ENCODE data around the gene SH3GL1.

The SH3GL1 gene

GRCh38 chr19:4366666-4367335 is 33.5 kb downstream of the SH3GL1 start:
- no peak for FAIRE-seq
- no peak for DNase-seq (ENCODE audit: extremely low spot score, insufficient read length, low read depth)

- FAIRE-seq: no peak
- DNase-seq (ENCODE audit: extremely low spot score, insufficient read length, low read depth): no peak
These were observed 34.3 kb downstream of the SH3GL1 start for GRCh38 chr19:4365791-4366665.

- FAIRE-seq (no peak), DNase-seq (ENCODE audit: extremely low spot score, insufficient read length, low read depth) (no peak)
These were observed 35.0 kb downstream of the SH3GL1 start for GRCh38 chr19:4365341-4365740.

- FAIRE-seq (no peak), DNase-seq (ENCODE audit: extremely low spot score, insufficient read length, low read depth) (no peak)
These were observed 36.6 kb downstream of the SH3GL1 start for GRCh38 chr19:4363571-4364304.

GRCh38 chr19:4362831-4363545 is 37.4 kb downstream of the SH3GL1 start:
- DNase-seq (ENCODE audit: extremely low spot score, insufficient read length, low read depth) (no peak), FAIRE-seq (no peak)

GRCh38 chr19:4362101-4362828 is 38.1 kb downstream of the SH3GL1 start:
- DNase-seq (ENCODE audit: extremely low spot score, insufficient read length, low read depth) (no peak), FAIRE-seq (no peak)

GRCh38 chr19:4361152-4362046 is 38.9 kb downstream of the SH3GL1 start:
- DNase-seq (ENCODE audit: extremely low spot score, insufficient read length, low read depth) (no peak), FAIRE-seq (no peak)

- DNase-seq (ENCODE audit: extremely low spot score, insufficient read length, low read depth) (no peak), FAIRE-seq (no peak)
These were observed 39.7 kb downstream of the SH3GL1 start for GRCh38 chr19:4360641-4361151.

- FAIRE-seq (no peak), DNase-seq (ENCODE audit: extremely low spot score, insufficient read length, low read depth) (no peak)
These were observed 40.2 kb downstream of the SH3GL1 start for GRCh38 chr19:4360081-4360569.

GRCh38 chr19:4359627-4360000 is 40.7 kb downstream of the SH3GL1 start:
- DNase-seq (ENCODE audit: extremely low spot score, insufficient read length, low read depth) (no peak), FAIRE-seq (no peak)

GRCh38 chr19:4358709-4359626 is 41.4 kb downstream of the SH3GL1 start:
- DNase-seq (ENCODE audit: extremely low spot score, insufficient read length, low read depth): no peak
- no peak for FAIRE-seq

GRCh38 chr19:4357921-4358326 is 42.4 kb downstream of the SH3GL1 start:
- FAIRE-seq: no peak
- DNase-seq (ENCODE audit: extremely low spot score, insufficient read length, low read depth): no peak

- no peak for DNase-seq (ENCODE audit: extremely low spot score, insufficient read length, low read depth)
These were observed 43.1 kb downstream of the SH3GL1 start for GRCh38 chr19:4357095-4357797.

GRCh38 chr19:4354897-4355296 is 45.5 kb downstream of the SH3GL1 start:
- no peak for FAIRE-seq
- no peak for DNase-seq (ENCODE audit: extremely low spot score, insufficient read length, low read depth)

More at GRCh38 chr19:4357095-4357797, 43.1 kb downstream of the SH3GL1 start:
- no peak for FAIRE-seq

- no peak for DNase-seq (ENCODE audit: extremely low spot score, insufficient read length, low read depth)
- no peak for FAIRE-seq
These were observed 46.1 kb downstream of the SH3GL1 start for GRCh38 chr19:4354282-4354681.

- DNase-seq (ENCODE audit: extremely low spot score, insufficient read length, low read depth): no peak
- no peak for FAIRE-seq
These were observed 47.6 kb downstream of the SH3GL1 start for GRCh38 chr19:4352701-4353121.

- no peak for DNase-seq (ENCODE audit: extremely low spot score, insufficient read length, low read depth)
- FAIRE-seq: no peak
These were observed 49.6 kb downstream of the SH3GL1 start for GRCh38 chr19:4350726-4351125.
